Measurements from ENCODE around the gene OR8S1. TPM values are rescaled to one million over a fixed set of nuclear protein-coding genes. Genes with fewer than 3 reads are reported as not detected.

OR8S1 gene
- total RNA-seq (2022) = not detected in 2 replicates
- not detected for Bru-seq, nascent RNA
- not detected for BruChase-seq, experiment 1, labeled RNA remaining after a 2-hour chase
- not detected for BruChase-seq, experiment 2, labeled RNA remaining after a 6-hour chase
- long read RNA-seq = 0 reads

GRCh38 chr12:48525332-48525731, at the start of gene OR8S1:
TSS of gene OR8S1 (plus strand) at chr12:48525632. CDS start at chr12:48525632, 0 bp downstream.
- ChIA-PET CTCF (no interaction called here), POLR2A (no interaction called here)
- Mint-ChIP-seq H3K4me1 (ENCODE audit: low read depth, unreplicated experiment) (no peaks in the 10 kb centered on the region), H3K4me3 (ENCODE audit: unreplicated experiment) (no peak within 1 kb of the TSS), H3K27me3 (ENCODE audit: insufficient read depth, unreplicated experiment) (peaks cover 3% of the 10 kb centered on the region), H3K27ac (ENCODE audit: unreplicated experiment) (no peak within 1 kb of the TSS), H3K36me3 (ENCODE audit: insufficient read depth, unreplicated experiment) (no peaks in the 10 kb centered on the region), H3K9me3 (ENCODE audit: unreplicated experiment) (no peaks in the 10 kb centered on the region)
- Histone ChIP-seq H3K36me3 (ENCODE audit: control insufficient read depth, insufficient read depth, low read length) (no peaks in the 10 kb centered on the region), H3K4me3 (ENCODE audit: low read depth, low read length) (no peak within 1 kb of the TSS), H3K27me3 (replicated peaks; ENCODE audit: control insufficient read depth, insufficient read depth, low read length) (no peaks in the 10 kb centered on the region), H3K4me1 (no peaks in the 10 kb centered on the region), H3K9me3 (no peaks in the 10 kb centered on the region)
- DNase-seq = no peak
- intact Hi-C loops (cut with micrococcal nuclease; ENCODE audit: unreplicated experiment) = no loop called here
- no peak for TF ChIP-seq CTCF (IDR thresholded peaks at IDR 0.05; ENCODE audit: insufficient read depth in 1 of 2, low read depth in 1 of 2, low read length in 1 of 2, severe bottlenecking in 1 of 2, unreplicated experiment in 1 of 2)
- BruUV-seq (replicated peaks) = no TSS peak

- H3K9me3 ChIP-seq = no peaks in the 10 kb centered on the region
- Mint-ChIP-seq H3K27me3 (ENCODE audit: insufficient read depth, unreplicated experiment) (peaks cover 10% of the 10 kb centered on the region), H3K4me3 (ENCODE audit: unreplicated experiment) (no peak within 1 kb of the TSS), H3K9me3 (ENCODE audit: unreplicated experiment) (no peaks in the 10 kb centered on the region), H3K4me1 (ENCODE audit: low read depth, unreplicated experiment) (no peaks in the 10 kb centered on the region), H3K27ac (ENCODE audit: unreplicated experiment) (no peak within 1 kb of the TSS), H3K36me3 (ENCODE audit: insufficient read depth, unreplicated experiment) (no peaks in the 10 kb centered on the region)
- BruUV-seq (replicated peaks) = no TSS peak
- no peaks in the 10 kb centered on the region for H3K27me3 ChIP-seq (replicated peaks; ENCODE audit: control insufficient read depth, insufficient read depth, low read length)
- no peak within 1 kb of the TSS for H3K4me3 ChIP-seq (ENCODE audit: low read depth, low read length)
- no peak for TF ChIP-seq CTCF (IDR thresholded peaks at IDR 0.05; ENCODE audit: insufficient read depth in 1 of 2, low read depth in 1 of 2, low read length in 1 of 2, severe bottlenecking in 1 of 2, unreplicated experiment in 1 of 2)
- H3K4me1 ChIP-seq = no peaks in the 10 kb centered on the region
- no peaks in the 10 kb centered on the region for H3K36me3 ChIP-seq (ENCODE audit: control insufficient read depth, insufficient read depth, low read length)
- POLR2A ChIA-PET = no interaction called here
- CTCF ChIA-PET = no interaction called here
- no peak for DNase-seq
- intact Hi-C loops (cut with micrococcal nuclease; ENCODE audit: unreplicated experiment) = no loop called here
These were observed 43.2 kb upstream of the OR8S1 start, which contains the start of gene C12orf54 for GRCh38 chr12:48482198-48482597. TSS of gene C12orf54 (plus strand) at chr12:48482498. CDS start at chr12:48483297, 799 bp downstream.

GRCh38 chr12:48482930-48483329, 42.5 kb upstream of the OR8S1 start:
- H3K27ac Mint-ChIP-seq (ENCODE audit: unreplicated experiment) = no peak overlapping the region
- DNase-seq = no peak
- Histone ChIP-seq H3K9me3 (no peaks in the 10 kb centered on the region), H3K4me3 (ENCODE audit: low read depth, low read length) (no peak overlapping the region), H3K4me1 (no peaks in the 10 kb centered on the region), H3K36me3 (ENCODE audit: control insufficient read depth, insufficient read depth, low read length) (no peaks in the 10 kb centered on the region), H3K27me3 (replicated peaks; ENCODE audit: control insufficient read depth, insufficient read depth, low read length) (no peaks in the 10 kb centered on the region)
- no peaks in the 10 kb centered on the region for H3K36me3 Mint-ChIP-seq (ENCODE audit: insufficient read depth, unreplicated experiment)
- intact Hi-C loops (cut with micrococcal nuclease; ENCODE audit: unreplicated experiment) = no loop called here
- peaks cover 12% of the 10 kb centered on the region for H3K27me3 Mint-ChIP-seq (ENCODE audit: insufficient read depth, unreplicated experiment)
- H3K9me3 Mint-ChIP-seq (ENCODE audit: unreplicated experiment) = no peaks in the 10 kb centered on the region
- no TSS peak for BruUV-seq (replicated peaks)
- no peak for TF ChIP-seq CTCF (IDR thresholded peaks at IDR 0.05; ENCODE audit: insufficient read depth in 1 of 2, low read depth in 1 of 2, low read length in 1 of 2, severe bottlenecking in 1 of 2, unreplicated experiment in 1 of 2)
- H3K4me1 Mint-ChIP-seq (ENCODE audit: low read depth, unreplicated experiment) = no peaks in the 10 kb centered on the region
- POLR2A ChIA-PET = no interaction called here
- no peak overlapping the region for H3K4me3 Mint-ChIP-seq (ENCODE audit: unreplicated experiment)
- CTCF ChIA-PET = interaction anchor here (0.8 kb wide), 1 partner anchor 9 kb away, joined by 3 read pairs; no protein-coding TSS in a partner anchor

Measured in Caco-2 (cell line).